Endothelial cell of umbilical vein (primary cell): ENCODE measurements around the gene SPA17. TPM values are rescaled to one million over a fixed set of nuclear protein-coding genes. Genes with fewer than 3 reads are reported as not detected.

Source experiments
- BruUV-seq: library from RNA; stranded (reverse); fragments of 400-500 nt; replicated peaks from 2 replicates; lab custom pipeline; 2021; lab: Mats Ljungman, UMichigan
- CTCF ChIA-PET: fragments of 300-600, 350-600 bp; sonication (Branson Sonifier 250); formaldehyde crosslinking; loops from one replicate; lab custom pipeline; 2021; ENCODE audit warnings: antibody characterized with exemption, inconsistent platforms; lab: Charles Lee
- POLR2A ChIA-PET: fragments of 300-600, 350-600 bp; sonication (Branson Sonifier 250); formaldehyde crosslinking; loops from one replicate; lab custom pipeline; 2021; ENCODE audit warnings: antibody characterized with exemption, inconsistent platforms; lab: Charles Lee
- DNase-seq: peaks from one replicate; pipeline ENCODE4 v3.0.0-alpha.2; 2011; ENCODE audit warnings: low read depth, low spot score
- FAIRE-seq: peaks from 2 replicates; lab custom pipeline; 2011; peaks lifted over from hg19 to GRCh38; lab: Jason Lieb, UNC
- H2AFZ ChIP-seq: 2 replicates; pipeline ENCODE4 v1.6.0; 2012; ENCODE audit warnings: low read depth, low read length, control low read depth, inconsistent platforms
- H3K27ac ChIP-seq: 2 replicates; pipeline ENCODE4 v1.5.1; 2011; ENCODE audit warnings: low read depth, mild to moderate bottlenecking, control low read depth, low read length, moderate library complexity; ENCODE audit not compliant: insufficient read depth
- H3K27me3 ChIP-seq, 2 experiments: 2 replicates each; pipeline versions ENCODE4 v1.6.0 to v1.6.1; 2011; ENCODE audit warnings: low read length in 2 of 2, mixed read lengths in 1 of 2; ENCODE audit not compliant: control insufficient read depth in 2 of 2, insufficient read depth in 2 of 2
- H3K36me3 ChIP-seq, 2 experiments: 2 replicates in 1 of 2; 3 replicates in 1 of 2; pipeline ENCODE4 v1.5.1; 2011; ENCODE audit warnings: low read length in 2 of 2, mild to moderate bottlenecking in 1 of 2, moderate library complexity in 1 of 2; ENCODE audit not compliant: control insufficient read depth in 2 of 2, insufficient read depth in 2 of 2; ENCODE audit errors: extremely low read depth in 1 of 2
- H3K4me1 ChIP-seq: 3 replicates; pipeline ENCODE4 v1.5.1; 2011; ENCODE audit warnings: mild to moderate bottlenecking, low read length; ENCODE audit not compliant: control insufficient read depth, insufficient read depth; ENCODE audit errors: extremely low read depth
- H3K4me2 ChIP-seq: 2 replicates; pipeline ENCODE4 v1.6.1; 2011; ENCODE audit warnings: low read length, control low read depth, mixed read lengths; ENCODE audit not compliant: insufficient read depth
- H3K4me3 ChIP-seq, 3 experiments: fragments of 200-600 bp in 1 of 3; sonication (generic), shearing (Covaris generic) in 1 of 3; replicated peaks in 1 of 3; 2 replicates each; pipeline ENCODE4 v1.5.1; 2011 to 2016; ENCODE audit warnings: control low read depth in 3 of 3, low read length in 3 of 3, mild to moderate bottlenecking in 2 of 3, inconsistent platforms in 1 of 3, low read depth in 1 of 3, moderate library complexity in 1 of 3; ENCODE audit not compliant: insufficient read depth in 1 of 3
- H3K79me2 ChIP-seq: 2 replicates; pipeline ENCODE4 v1.6.0; 2012; ENCODE audit warnings: low read length, inconsistent platforms; ENCODE audit not compliant: control insufficient read depth, insufficient read depth
- H3K9ac ChIP-seq: replicated peaks from 2 replicates; pipeline ENCODE3; 2011; ENCODE audit warnings: low read length, control low read depth; ENCODE audit not compliant: insufficient read depth; ENCODE audit errors: extremely low read depth
- H3K9me1 ChIP-seq: replicated peaks from 3 replicates; pipeline ENCODE4 v1.6.0; 2011; ENCODE audit warnings: mild to moderate bottlenecking, low read length; ENCODE audit not compliant: control insufficient read depth, insufficient read depth; ENCODE audit errors: extremely low read depth
- H3K9me3 ChIP-seq: replicated peaks from 2 replicates; pipeline ENCODE4 v1.5.1; 2012; ENCODE audit warnings: low read length, inconsistent platforms; ENCODE audit not compliant: control insufficient read depth, insufficient read depth
- H4K20me1 ChIP-seq: replicated peaks from 2 replicates; pipeline ENCODE3; 2011; ENCODE audit warnings: mild to moderate bottlenecking, low read length; ENCODE audit not compliant: control insufficient read depth, insufficient read depth; ENCODE audit errors: extremely low read depth
- EZH2 ChIP-seq: IDR thresholded peaks from 2 replicates; pipeline ENCODE4 v1.6.1; 2012; ENCODE audit warnings: borderline replicate concordance, low read depth, mild to moderate bottlenecking, moderate library complexity, low read length, inconsistent platforms; ENCODE audit not compliant: severe bottlenecking
- FOS ChIP-seq: IDR thresholded peaks from 2 replicates; pipeline ENCODE4 v1.6.1; 2011; ENCODE audit warnings: mild to moderate bottlenecking, low read length, moderate library complexity, borderline replicate concordance; ENCODE audit not compliant: insufficient read depth
- GATA2 ChIP-seq: IDR thresholded peaks from 2 replicates; pipeline ENCODE4 v1.7.0; 2011; ENCODE audit warnings: low read depth, mild to moderate bottlenecking, moderate library complexity, mixed read lengths, low read length; ENCODE audit not compliant: insufficient read length, insufficient read depth
- JUN ChIP-seq: IDR thresholded peaks from 2 replicates; pipeline ENCODE4 v1.6.1; 2011; ENCODE audit warnings: borderline replicate concordance, low read depth; ENCODE audit not compliant: insufficient read length, insufficient read depth
- MYC ChIP-seq: IDR thresholded peaks from one replicate; pipeline ENCODE4 v1.6.1; 2011; ENCODE audit warnings: mild to moderate bottlenecking, low read depth, low read length
- POLR2A ChIP-seq: IDR thresholded peaks from 2 replicates; pipeline ENCODE4 v1.6.1; 2012; ENCODE audit warnings: low read depth, mild to moderate bottlenecking, control low read depth, low read length
- POLR2AphosphoS5 ChIP-seq: IDR thresholded peaks from 2 replicates; pipeline ENCODE4 v1.6.1; 2012; ENCODE audit warnings: low read depth, mild to moderate bottlenecking, control low read depth, low read length, moderate library complexity; ENCODE audit not compliant: insufficient read depth
- dilution Hi-C: fragments of 300-500 bp; cut with MboI; formaldehyde crosslinking; loops from one replicate; pipeline ENCODE4 v1.15.0; 2019; ENCODE audit warnings: low sequenced_read_pairs; ENCODE audit not compliant: extremely low pct_ligation_motif_present
- intact Hi-C: fragments of 100-400 bp; cut with micrococcal nuclease; formaldehyde crosslinking; loops from one replicate; pipeline ENCODE4 v1.10.0; 2022
- polyA plus RNA-seq, 4 experiments: library from polyadenylated mRNA; depleted of rRNA in 3 of 4; stranded (reverse) in 3 of 4; unstranded in 1 of 4; fragments of >200 nt; gene quantifications; 2 replicates each; pipeline versions ENCODE4 v1.2.1 to v1.2.3, GENCODE V29; 2011 to 2012; ENCODE audit warnings: missing spikeins in 1 of 4
- total RNA-seq: library from RNA; stranded (reverse); gene quantifications from 2 replicates; pipeline ENCODE4 v1.2.3, GENCODE V29; 2021
- TF ChIP-seq, protein P1 (sequence below), 2 donors: IDR thresholded peaks; 1 replicate in 1 of 2; 2 replicates in 1 of 2; pipeline ENCODE4 v1.5.1; 2011; ENCODE audit warnings: low read length in 2 of 2, mild to moderate bottlenecking in 2 of 2, moderate library complexity in 2 of 2, control low read depth in 1 of 2, inconsistent platforms in 1 of 2, low read depth in 1 of 2; ENCODE audit not compliant: insufficient read depth in 1 of 2; ENCODE audit errors: extremely low read depth in 1 of 2
- TF ChIP-seq, protein P2 (sequence below): IDR thresholded peaks from 2 replicates; pipeline ENCODE4 v1.6.1; 2011; ENCODE audit not compliant: insufficient read depth, insufficient read length

Gene SPA17
- total and polyA plus RNA-seq, 2 donors (not counting 3 experiments of a cell fraction or from before 2014, with no cell fraction given) = 3.9 to 4.7 TPM

DNA sequence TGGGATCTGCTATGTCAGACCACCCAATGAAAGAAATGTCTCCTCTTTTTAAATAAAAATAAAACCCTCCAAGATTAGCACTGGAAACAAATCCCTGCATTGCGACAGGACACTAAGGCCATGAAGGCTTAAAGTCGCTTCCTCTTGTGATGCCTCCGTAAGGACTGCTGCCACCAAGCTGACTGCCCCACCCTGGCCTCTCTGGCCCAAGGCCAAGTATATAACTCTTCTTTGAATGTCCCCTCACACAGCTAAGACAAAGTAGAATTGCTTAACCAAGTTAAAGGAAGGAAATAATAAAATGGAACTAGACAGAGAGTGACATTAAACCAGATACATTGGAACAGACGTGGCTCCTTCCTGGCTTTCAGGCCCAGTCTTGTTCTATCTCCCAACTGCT is 58.5 kb downstream of the SPA17 start:
- no TSS peak for BruUV-seq
- no peak overlapping the region for H3K4me2 ChIP-seq
- FAIRE-seq = no peak
- H3K9ac ChIP-seq = no peak overlapping the region
- TF ChIP-seq, protein P1, sequence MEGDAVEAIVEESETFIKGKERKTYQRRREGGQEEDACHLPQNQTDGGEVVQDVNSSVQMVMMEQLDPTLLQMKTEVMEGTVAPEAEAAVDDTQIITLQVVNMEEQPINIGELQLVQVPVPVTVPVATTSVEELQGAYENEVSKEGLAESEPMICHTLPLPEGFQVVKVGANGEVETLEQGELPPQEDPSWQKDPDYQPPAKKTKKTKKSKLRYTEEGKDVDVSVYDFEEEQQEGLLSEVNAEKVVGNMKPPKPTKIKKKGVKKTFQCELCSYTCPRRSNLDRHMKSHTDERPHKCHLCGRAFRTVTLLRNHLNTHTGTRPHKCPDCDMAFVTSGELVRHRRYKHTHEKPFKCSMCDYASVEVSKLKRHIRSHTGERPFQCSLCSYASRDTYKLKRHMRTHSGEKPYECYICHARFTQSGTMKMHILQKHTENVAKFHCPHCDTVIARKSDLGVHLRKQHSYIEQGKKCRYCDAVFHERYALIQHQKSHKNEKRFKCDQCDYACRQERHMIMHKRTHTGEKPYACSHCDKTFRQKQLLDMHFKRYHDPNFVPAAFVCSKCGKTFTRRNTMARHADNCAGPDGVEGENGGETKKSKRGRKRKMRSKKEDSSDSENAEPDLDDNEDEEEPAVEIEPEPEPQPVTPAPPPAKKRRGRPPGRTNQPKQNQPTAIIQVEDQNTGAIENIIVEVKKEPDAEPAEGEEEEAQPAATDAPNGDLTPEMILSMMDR (IDR thresholded peaks at IDR 0.05; ENCODE audit: extremely low read depth in 1 of 2, insufficient read depth in 1 of 2, low read depth in 1 of 2, low read length in 2 of 2) = no peak
- TF ChIP-seq POLR2A = no peak
- no peak for TF ChIP-seq JUN
- TF ChIP-seq GATA2 = no peak
- no peak for TF ChIP-seq EZH2
- TF ChIP-seq FOS = no peak
- TF ChIP-seq, protein P2, sequence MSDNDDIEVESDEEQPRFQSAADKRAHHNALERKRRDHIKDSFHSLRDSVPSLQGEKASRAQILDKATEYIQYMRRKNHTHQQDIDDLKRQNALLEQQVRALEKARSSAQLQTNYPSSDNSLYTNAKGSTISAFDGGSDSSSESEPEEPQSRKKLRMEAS = no peak
- no peak for TF ChIP-seq POLR2AphosphoS5
- no peak for TF ChIP-seq MYC
- CTCF ChIA-PET = interaction anchor here (0.6 to 1.0 kb wide), 2 partner anchors 47 to 315 kb away, joined by 3 read pairs; no protein-coding TSS in a partner anchor
- H3K27ac ChIP-seq = no peak overlapping the region
- no peak for DNase-seq
- intact Hi-C loops (no loop called here), dilution Hi-C loops (no loop called here)
- peaks cover 7 to 8% of the 10 kb centered on the region in 2 experiments for H3K27me3 ChIP-seq
- no peak overlapping the region for H2AFZ ChIP-seq
- H3K4me1 ChIP-seq = peaks cover 4% of the 10 kb centered on the region
- no peak overlapping the region for H3K4me3 ChIP-seq
- POLR2A ChIA-PET = no interaction called here
- no peaks in the 10 kb centered on the region for H4K20me1 ChIP-seq
- H3K79me2 ChIP-seq = no peaks in the 10 kb centered on the region
- H3K36me3 ChIP-seq = no peaks in the 10 kb centered on the region
- H3K9me1 ChIP-seq = no peaks in the 10 kb centered on the region
- H3K9me3 ChIP-seq = no peaks in the 10 kb centered on the region
